Measurements from ENCODE around the gene WDR27. TPM values are rescaled to one million over a fixed set of nuclear protein-coding genes. Genes with fewer than 3 reads are reported as not detected.

The WDR27 gene
- total RNA-seq, 1 experiment from 2014 or later = 63.0 TPM

- no peak overlapping the region for H3K9ac ChIP-seq (ENCODE audit: low read length)
These were observed 60.8 kb downstream of the WDR27 start for GRCh38 chr6:169640983-169641382.

DNA sequence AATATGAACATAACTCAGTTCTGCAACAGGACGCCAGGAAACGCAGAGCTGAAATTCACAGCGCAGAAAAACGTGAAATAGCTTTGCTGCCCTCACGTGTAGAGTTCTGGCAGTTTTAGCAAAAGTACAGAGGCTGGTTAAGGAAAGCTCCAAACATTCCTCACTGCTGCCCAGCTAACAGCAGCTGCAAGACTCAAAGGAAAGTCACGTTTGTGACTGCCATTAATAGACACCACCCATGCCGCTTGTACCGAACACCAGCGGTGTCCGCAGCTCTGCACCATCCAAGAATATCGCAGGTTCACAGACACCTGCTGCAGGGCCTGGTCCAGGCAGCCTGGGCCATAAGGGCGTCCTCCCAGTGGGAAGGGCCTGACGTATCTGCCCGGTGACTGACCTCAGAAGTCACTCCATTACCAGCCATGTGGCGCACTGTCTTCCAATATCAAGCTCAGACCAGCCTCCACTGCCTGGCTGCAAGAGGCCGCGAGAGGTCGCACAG is 61.4 kb downstream of the WDR27 start:
- no peak overlapping the region for H2AFZ ChIP-seq (ENCODE audit: low read length)
- DNase-seq = no peak
- peaks cover 8% of the 10 kb centered on the region; the same call in 1 of the 2 replicates for H3K36me3 ChIP-seq (ENCODE audit: insufficient read depth, low read length)
- no peaks in the 10 kb centered on the region for H3K79me2 ChIP-seq (ENCODE audit: low read length)
- no peaks in the 10 kb centered on the region for H4K20me1 ChIP-seq (ENCODE audit: insufficient read depth, low read depth, low read length)
- H3K4me2 ChIP-seq (ENCODE audit: low read depth, low read length, poor library complexity, severe bottlenecking) = no peak overlapping the region
- H3K27me3 ChIP-seq (ENCODE audit: low read length) = no peaks in the 10 kb centered on the region
- no peak overlapping the region for H3K27ac ChIP-seq (ENCODE audit: low read length)
- no peak overlapping the region for H3K9ac ChIP-seq (ENCODE audit: low read length)
- no peak overlapping the region for H3K4me3 ChIP-seq (ENCODE audit: low read length)
- no peaks in the 10 kb centered on the region for H3K9me2 ChIP-seq (replicated peaks; ENCODE audit: insufficient read depth, low read length)
- H3K9me3 ChIP-seq (ENCODE audit: low read length) = no peaks in the 10 kb centered on the region
- H3K4me1 ChIP-seq (ENCODE audit: low read length) = no peaks in the 10 kb centered on the region

More at GRCh38 chr6:169640983-169641382, 60.8 kb downstream of the WDR27 start:
- no peaks in the 10 kb centered on the region for H3K9me3 ChIP-seq (ENCODE audit: low read length)
- peaks cover 8% of the 10 kb centered on the region; the same call in 1 of the 2 replicates for H3K36me3 ChIP-seq (ENCODE audit: insufficient read depth, low read length)
- no peaks in the 10 kb centered on the region for H3K4me1 ChIP-seq (ENCODE audit: low read length)
- no peak for DNase-seq
- no peak overlapping the region for H2AFZ ChIP-seq (ENCODE audit: low read length)
- H3K27ac ChIP-seq (ENCODE audit: low read length) = no peak overlapping the region
- H3K4me3 ChIP-seq (ENCODE audit: low read length) = no peak overlapping the region
- no peak overlapping the region for H3K4me2 ChIP-seq (ENCODE audit: low read depth, low read length, poor library complexity, severe bottlenecking)
- H3K27me3 ChIP-seq (ENCODE audit: low read length) = no peaks in the 10 kb centered on the region
- H3K79me2 ChIP-seq (ENCODE audit: low read length) = no peaks in the 10 kb centered on the region
- no peaks in the 10 kb centered on the region for H3K9me2 ChIP-seq (replicated peaks; ENCODE audit: insufficient read depth, low read length)
- no peaks in the 10 kb centered on the region for H4K20me1 ChIP-seq (ENCODE audit: insufficient read depth, low read depth, low read length)

DNA sequence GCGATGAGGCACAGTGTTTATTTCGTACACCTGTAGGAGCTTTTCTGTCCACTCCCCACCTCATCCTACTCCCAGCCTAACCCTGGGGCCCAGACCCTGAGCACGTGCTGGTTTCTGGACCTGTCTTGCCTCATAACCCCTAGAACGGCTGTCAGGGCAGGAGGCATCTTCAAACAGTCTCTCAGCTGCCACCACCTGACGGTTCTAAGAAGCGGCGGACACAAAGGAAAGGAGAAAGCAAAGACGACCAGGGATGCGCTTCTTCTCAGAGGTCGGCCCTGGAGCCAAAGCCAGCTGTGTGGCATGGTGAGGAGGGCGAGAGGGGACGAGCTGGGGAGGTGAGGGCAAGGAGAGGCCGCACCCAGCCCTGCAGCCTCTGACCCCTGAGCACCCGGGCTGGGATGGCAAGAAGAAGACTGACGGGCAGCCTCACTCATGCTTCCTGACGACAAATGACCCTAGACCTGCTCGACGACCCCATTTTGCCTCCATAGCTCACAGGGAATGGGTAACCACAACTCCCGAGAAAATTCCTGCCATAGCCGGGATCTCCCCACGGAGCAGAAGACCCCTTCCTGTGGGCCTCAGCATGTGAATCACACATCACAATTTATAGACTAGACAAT is 62.1 kb downstream of the WDR27 start:
- Histone ChIP-seq H3K79me2 (ENCODE audit: low read length) (no peaks in the 10 kb centered on the region), H3K27ac (ENCODE audit: low read length) (no peak overlapping the region), H3K36me3 (ENCODE audit: insufficient read depth, low read length) (peaks cover 8% of the 10 kb centered on the region; the same call in 1 of the 2 replicates), H3K9me2 (replicated peaks; ENCODE audit: insufficient read depth, low read length) (no peaks in the 10 kb centered on the region), H4K20me1 (ENCODE audit: insufficient read depth, low read depth, low read length) (no peaks in the 10 kb centered on the region), H3K9ac (ENCODE audit: low read length) (no peak overlapping the region), H3K4me2 (ENCODE audit: low read depth, low read length, poor library complexity, severe bottlenecking) (no peak overlapping the region), H3K9me3 (ENCODE audit: low read length) (no peaks in the 10 kb centered on the region), H3K27me3 (ENCODE audit: low read length) (no peaks in the 10 kb centered on the region), H2AFZ (ENCODE audit: low read length) (no peak overlapping the region), H3K4me1 (ENCODE audit: low read length) (no peaks in the 10 kb centered on the region), H3K4me3 (ENCODE audit: low read length) (no peak overlapping the region)
- no peak for DNase-seq

DNA sequence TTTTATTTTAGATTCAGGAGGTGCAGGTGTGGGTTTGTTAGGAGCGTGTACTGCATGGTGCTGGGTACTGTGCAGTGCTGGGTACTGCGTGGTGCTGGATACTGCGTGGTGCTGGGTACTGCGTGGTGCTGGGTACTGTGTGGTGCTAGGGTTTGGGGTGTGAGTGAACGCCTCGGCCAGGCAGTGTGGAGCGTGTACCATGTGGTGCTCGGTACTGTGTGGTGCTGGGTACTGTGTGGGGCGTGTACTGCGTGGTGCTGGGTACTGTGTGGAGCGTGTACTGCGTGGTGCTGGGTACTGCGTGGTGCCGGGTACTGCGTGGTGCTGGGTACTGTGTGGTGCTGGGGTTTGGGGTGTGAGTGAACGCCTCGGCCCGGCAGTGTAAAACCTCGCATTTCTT is 62.9 kb downstream of the WDR27 start:
- Histone ChIP-seq H3K36me3 (ENCODE audit: insufficient read depth, low read length) (peaks cover 14% of the 10 kb centered on the region; the same call in 1 of the 2 replicates), H3K4me3 (ENCODE audit: low read length) (no peak overlapping the region), H3K79me2 (ENCODE audit: low read length) (no peaks in the 10 kb centered on the region), H3K9me2 (replicated peaks; ENCODE audit: insufficient read depth, low read length) (no peaks in the 10 kb centered on the region), H3K4me2 (ENCODE audit: low read depth, low read length, poor library complexity, severe bottlenecking) (no peak overlapping the region), H2AFZ (ENCODE audit: low read length) (no peak overlapping the region), H3K27me3 (ENCODE audit: low read length) (no peaks in the 10 kb centered on the region), H3K4me1 (ENCODE audit: low read length) (no peaks in the 10 kb centered on the region), H3K9ac (ENCODE audit: low read length) (no peak overlapping the region), H3K27ac (ENCODE audit: low read length) (no peak overlapping the region), H3K9me3 (ENCODE audit: low read length) (no peaks in the 10 kb centered on the region), H4K20me1 (ENCODE audit: insufficient read depth, low read depth, low read length) (no peaks in the 10 kb centered on the region)
- DNase-seq = no peak

GRCh38 chr6:169638388-169638787 is 63.4 kb downstream of the WDR27 start:
- H3K9ac ChIP-seq (ENCODE audit: low read length) = no peak overlapping the region
- H4K20me1 ChIP-seq (ENCODE audit: insufficient read depth, low read depth, low read length) = no peaks in the 10 kb centered on the region
- no peak overlapping the region for H3K27ac ChIP-seq (ENCODE audit: low read length)
- H3K27me3 ChIP-seq (ENCODE audit: low read length) = no peaks in the 10 kb centered on the region
- no peaks in the 10 kb centered on the region for H3K9me3 ChIP-seq (ENCODE audit: low read length)
- H3K4me3 ChIP-seq (ENCODE audit: low read length) = no peak overlapping the region
- H3K36me3 ChIP-seq (ENCODE audit: insufficient read depth, low read length) = peaks cover 14% of the 10 kb centered on the region; the same call in 1 of the 2 replicates
- H3K9me2 ChIP-seq (replicated peaks; ENCODE audit: insufficient read depth, low read length) = no peaks in the 10 kb centered on the region
- H3K4me1 ChIP-seq (ENCODE audit: low read length) = no peaks in the 10 kb centered on the region
- H3K79me2 ChIP-seq (ENCODE audit: low read length) = no peaks in the 10 kb centered on the region
- H2AFZ ChIP-seq (ENCODE audit: low read length) = no peak overlapping the region
- DNase-seq = no peak
- no peak overlapping the region for H3K4me2 ChIP-seq (ENCODE audit: low read depth, low read length, poor library complexity, severe bottlenecking)

GRCh38 chr6:169635345-169635744 is 66.5 kb downstream of the WDR27 start:
- H3K9me2 ChIP-seq (replicated peaks; ENCODE audit: insufficient read depth, low read length) = no peaks in the 10 kb centered on the region
- no peaks in the 10 kb centered on the region for H3K79me2 ChIP-seq (ENCODE audit: low read length)
- no peak overlapping the region for H2AFZ ChIP-seq (ENCODE audit: low read length)
- H3K9ac ChIP-seq (ENCODE audit: low read length) = no peak overlapping the region
- no peak overlapping the region for H3K4me2 ChIP-seq (ENCODE audit: low read depth, low read length, poor library complexity, severe bottlenecking)
- H3K4me3 ChIP-seq (ENCODE audit: low read length) = no peak overlapping the region
- H3K27ac ChIP-seq (ENCODE audit: low read length) = no peak overlapping the region
- peaks cover 19% of the 10 kb centered on the region; the same call in 1 of the 2 replicates for H3K36me3 ChIP-seq (ENCODE audit: insufficient read depth, low read length)
- no peaks in the 10 kb centered on the region for H3K4me1 ChIP-seq (ENCODE audit: low read length)
- no peaks in the 10 kb centered on the region for H3K27me3 ChIP-seq (ENCODE audit: low read length)
- H3K9me3 ChIP-seq (ENCODE audit: low read length) = no peaks in the 10 kb centered on the region
- DNase-seq = no peak
- no peaks in the 10 kb centered on the region for H4K20me1 ChIP-seq (ENCODE audit: insufficient read depth, low read depth, low read length)

DNA sequence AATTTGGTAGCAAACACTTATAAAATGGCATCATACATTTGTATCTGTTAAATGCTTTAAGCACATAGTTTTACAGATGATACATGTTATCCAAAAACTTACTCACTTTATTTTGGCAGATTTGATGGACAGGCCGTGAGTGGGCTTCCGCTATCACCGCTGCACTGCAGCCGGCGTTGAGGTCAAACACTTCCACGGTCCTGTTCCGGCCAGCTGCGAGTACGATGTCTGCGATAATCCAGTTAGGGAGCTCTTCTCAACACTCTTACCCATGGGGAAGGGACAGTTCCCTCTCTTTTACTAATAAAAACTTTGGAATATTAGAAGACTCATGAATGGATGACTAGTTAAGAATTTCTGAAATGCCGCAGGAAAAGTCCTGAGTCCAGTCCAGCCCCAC is 69.0 kb downstream of the WDR27 start:
- Histone ChIP-seq H3K79me2 (ENCODE audit: low read length) (no peaks in the 10 kb centered on the region), H3K9me2 (replicated peaks; ENCODE audit: insufficient read depth, low read length) (no peaks in the 10 kb centered on the region), H4K20me1 (ENCODE audit: insufficient read depth, low read depth, low read length) (no peaks in the 10 kb centered on the region), H3K4me3 (ENCODE audit: low read length) (no peak overlapping the region), H3K9me3 (ENCODE audit: low read length) (no peaks in the 10 kb centered on the region), H3K4me2 (ENCODE audit: low read depth, low read length, poor library complexity, severe bottlenecking) (no peak overlapping the region), H3K9ac (ENCODE audit: low read length) (no peak overlapping the region), H3K27ac (ENCODE audit: low read length) (no peak overlapping the region), H3K27me3 (ENCODE audit: low read length) (no peaks in the 10 kb centered on the region), H2AFZ (ENCODE audit: low read length) (no peak overlapping the region), H3K36me3 (ENCODE audit: insufficient read depth, low read length) (peaks cover 14% of the 10 kb centered on the region; the same call in 1 of the 2 replicates), H3K4me1 (ENCODE audit: low read length) (no peaks in the 10 kb centered on the region)
- DNase-seq = no peak

- H3K4me1 ChIP-seq (ENCODE audit: low read length) = no peaks in the 10 kb centered on the region
- DNase-seq = no peak
- no peaks in the 10 kb centered on the region for H3K9me3 ChIP-seq (ENCODE audit: low read length)
- H3K79me2 ChIP-seq (ENCODE audit: low read length) = no peaks in the 10 kb centered on the region
- H3K27ac ChIP-seq (ENCODE audit: low read length) = no peak overlapping the region
- H3K9ac ChIP-seq (ENCODE audit: low read length) = no peak overlapping the region
- H2AFZ ChIP-seq (ENCODE audit: low read length) = no peak overlapping the region
- H4K20me1 ChIP-seq (ENCODE audit: insufficient read depth, low read depth, low read length) = no peaks in the 10 kb centered on the region
- H3K36me3 ChIP-seq (ENCODE audit: insufficient read depth, low read length) = peaks cover 14% of the 10 kb centered on the region; the same call in 1 of the 2 replicates
- no peak overlapping the region for H3K4me2 ChIP-seq (ENCODE audit: low read depth, low read length, poor library complexity, severe bottlenecking)
- no peaks in the 10 kb centered on the region for H3K27me3 ChIP-seq (ENCODE audit: low read length)
- no peaks in the 10 kb centered on the region for H3K9me2 ChIP-seq (replicated peaks; ENCODE audit: insufficient read depth, low read length)
- H3K4me3 ChIP-seq (ENCODE audit: low read length) = no peak overlapping the region
These were observed 72.6 kb downstream of the WDR27 start for GRCh38 chr6:169629256-169629655.

Measured in Karpas-422 (cell line).